HG02588 (cell line): ENCODE data around the gene SLC34A3.
A peak's percentile ranks its signal among the peaks of the same experiment; 100 is the strongest.
"Not testable (repeated sequence)": the region's sequence is repeated elsewhere in the genome, so short reads cannot be mapped to it uniquely, and the experiment has no call there.

ENCODE experiments used
- ATAC-seq: cut with Tn5 transposase; IDR thresholded peaks from one replicate; pipeline ENCODE4 v1.9.1; 2021; ENCODE audit warnings: mild to moderate bottlenecking, moderate library complexity; ENCODE audit not compliant: unreplicated experiment

Gene SLC34A3

DNA sequence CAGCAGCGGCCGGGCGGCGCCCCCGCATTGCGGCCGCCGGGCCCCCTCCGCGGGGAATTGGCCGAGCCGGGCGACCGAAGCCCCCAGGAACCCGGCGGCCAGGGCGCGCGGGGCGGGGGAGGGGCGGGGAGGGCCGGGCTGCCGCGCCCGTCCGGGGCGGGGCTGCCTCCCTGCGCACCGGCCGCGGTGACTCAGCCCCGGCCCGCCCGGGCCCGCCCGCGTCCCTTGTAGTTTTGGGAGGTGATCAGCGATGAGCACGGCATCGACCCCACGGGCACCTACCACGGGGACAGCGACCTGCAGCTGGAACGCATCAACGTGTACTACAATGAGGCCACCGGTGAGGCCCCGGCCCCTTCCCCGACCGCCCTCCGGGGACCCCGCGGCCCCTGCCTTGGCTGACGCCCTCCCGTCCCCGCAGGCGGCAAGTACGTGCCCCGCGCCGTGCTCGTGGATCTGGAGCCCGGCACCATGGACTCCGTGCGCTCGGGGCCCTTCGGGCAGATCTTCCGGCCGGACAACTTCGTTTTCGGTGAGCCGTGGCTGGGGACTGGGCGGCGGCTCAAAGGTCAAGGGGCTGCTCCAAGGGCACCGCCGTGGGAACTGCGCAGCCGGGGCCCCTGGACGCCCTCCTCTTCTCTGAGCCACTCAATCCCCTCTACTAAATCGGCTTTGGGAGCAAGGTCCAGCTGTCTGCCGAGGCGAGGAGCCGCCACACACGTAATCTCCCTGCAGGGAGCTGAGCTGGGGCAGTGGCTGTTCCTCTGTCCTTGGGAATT is 11.0 kb downstream of the SLC34A3 start:
- ATAC-seq: no peak

DNA sequence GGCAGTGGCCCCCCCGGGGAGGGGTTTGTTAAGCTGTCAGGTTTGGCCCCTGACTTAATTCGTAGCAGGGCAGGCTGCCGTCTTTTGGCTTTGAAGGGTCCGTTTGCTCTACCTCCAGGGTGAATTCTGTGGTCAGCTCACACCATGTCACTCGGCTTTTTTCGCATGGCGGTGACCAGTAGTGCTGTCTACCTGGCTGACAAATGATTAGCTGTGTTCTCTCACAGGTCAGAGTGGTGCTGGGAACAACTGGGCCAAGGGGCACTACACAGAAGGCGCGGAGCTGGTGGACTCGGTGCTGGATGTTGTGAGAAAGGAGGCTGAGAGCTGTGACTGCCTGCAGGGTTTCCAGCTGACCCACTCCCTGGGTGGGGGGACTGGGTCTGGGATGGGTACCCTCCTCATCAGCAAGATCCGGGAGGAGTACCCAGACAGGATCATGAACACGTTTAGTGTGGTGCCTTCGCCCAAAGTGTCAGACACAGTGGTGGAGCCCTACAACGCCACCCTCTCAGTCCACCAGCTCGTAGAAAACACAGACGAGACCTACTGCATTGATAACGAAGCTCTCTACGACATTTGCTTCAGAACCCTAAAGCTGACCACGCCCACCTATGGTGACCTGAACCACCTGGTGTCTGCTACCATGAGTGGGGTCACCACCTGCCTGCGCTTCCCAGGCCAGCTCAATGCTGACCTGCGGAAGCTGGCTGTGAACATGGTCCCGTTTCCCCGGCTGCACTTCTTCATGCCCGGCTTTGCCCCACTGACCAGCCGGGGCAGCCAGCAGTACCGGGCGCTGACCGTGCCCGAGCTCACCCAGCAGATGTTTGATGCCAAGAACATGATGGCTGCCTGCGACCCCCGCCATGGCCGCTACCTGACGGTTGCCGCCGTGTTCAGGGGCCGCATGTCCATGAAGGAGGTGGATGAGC is 11.8 kb downstream of the SLC34A3 start:
- no peak for ATAC-seq

DNA sequence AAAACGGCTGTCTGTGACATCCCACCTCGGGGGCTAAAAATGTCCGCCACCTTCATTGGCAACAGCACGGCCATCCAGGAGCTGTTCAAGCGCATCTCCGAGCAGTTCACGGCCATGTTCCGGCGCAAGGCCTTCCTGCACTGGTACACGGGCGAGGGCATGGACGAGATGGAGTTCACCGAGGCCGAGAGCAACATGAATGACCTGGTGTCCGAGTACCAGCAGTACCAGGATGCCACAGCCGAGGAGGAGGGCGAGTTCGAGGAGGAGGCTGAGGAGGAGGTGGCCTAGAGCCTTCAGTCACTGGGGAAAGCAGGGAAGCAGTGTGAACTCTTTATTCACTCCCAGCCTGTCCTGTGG is 12.5 kb downstream of the SLC34A3 start:
- ATAC-seq: not testable (repeated sequence)

DNA sequence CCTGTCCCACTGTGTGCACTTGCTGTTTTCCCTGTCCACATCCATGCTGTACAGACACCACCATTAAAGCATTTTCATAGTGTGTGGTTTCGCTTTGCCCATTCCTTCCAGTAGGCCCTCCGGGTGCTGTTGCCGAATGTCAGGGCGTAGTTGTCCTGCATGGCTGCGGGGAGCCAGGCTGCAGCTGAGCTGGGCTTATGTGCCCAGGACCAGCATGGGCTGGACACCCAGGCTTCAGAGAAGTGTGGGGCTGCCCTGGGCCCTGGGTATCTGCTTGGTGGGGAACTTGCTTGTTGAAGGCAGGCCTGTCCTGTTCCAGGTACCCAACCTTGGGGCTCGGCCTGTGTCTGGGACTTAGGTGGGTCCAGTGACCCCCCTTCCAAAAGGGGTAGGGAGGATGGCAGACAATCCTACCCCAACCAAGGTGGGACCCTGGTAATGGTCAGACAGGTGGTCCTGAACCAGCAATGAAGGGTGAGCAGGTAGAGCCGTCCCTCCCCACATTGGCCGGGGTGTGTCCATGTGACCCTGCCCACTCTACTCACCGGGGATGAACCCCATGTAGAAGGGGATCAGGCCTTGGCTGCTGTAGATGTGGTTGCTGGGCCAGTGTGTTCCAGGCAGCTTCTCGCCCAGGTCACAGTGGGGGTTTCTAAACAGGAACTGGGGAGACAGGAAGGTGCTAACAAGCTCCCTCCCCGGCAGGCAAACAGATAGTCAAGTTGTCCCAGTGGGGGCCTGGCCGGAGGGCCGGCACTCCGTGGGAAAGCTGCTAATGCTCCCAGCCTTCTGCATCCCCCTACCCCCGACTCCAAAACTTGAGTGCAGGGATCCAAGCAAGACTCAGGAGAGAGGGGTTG is 13.2 kb downstream of the SLC34A3 start:
- no peak for ATAC-seq

DNA sequence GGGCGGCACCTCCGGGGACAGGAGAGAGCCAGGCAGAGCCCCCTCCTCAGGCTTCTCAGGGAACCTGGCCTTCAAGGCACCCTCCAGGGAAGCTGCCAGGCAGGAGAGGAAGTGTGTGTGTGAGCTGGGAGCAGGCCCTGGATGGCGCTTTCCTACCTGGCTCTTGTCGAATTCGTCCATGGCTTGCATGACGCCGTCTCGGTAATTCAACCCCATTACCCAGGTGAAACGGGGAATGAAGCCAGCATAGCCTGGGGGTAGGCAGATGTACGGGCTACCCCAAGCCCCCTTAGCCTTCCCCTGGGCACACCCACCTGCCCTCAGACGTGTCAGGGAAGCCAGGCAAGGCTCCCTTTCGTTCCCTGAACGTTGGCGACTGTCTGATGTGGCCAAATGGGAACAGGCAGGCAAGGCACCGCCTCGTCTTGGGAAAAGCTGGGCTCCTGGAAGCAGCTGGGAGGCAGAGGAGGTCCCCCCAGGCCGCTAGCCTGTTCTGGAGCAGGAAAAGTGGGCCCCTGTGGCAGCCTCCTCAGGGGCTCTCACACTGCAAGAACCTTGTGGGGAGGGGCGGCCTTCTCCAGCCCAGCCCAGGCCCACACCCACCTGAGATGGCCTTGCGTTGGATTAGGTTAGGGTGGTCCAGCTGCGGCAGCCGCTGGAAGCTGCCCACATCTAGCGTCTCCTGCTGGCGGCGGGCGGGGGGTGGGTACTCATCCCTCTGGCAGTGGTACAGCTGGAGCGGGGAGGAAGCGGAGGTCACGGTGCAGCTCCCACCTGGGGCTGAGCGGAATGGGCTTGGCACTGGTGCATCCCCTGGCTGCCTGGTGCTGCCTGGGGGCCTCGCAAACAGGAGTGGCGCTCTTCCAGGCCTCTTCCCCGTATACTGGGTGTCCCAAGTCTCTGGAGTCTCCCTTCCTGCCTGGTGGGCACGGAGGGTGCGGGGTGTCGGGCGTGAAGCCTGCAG is 14.1 kb downstream of the SLC34A3 start:
- no peak for ATAC-seq

DNA sequence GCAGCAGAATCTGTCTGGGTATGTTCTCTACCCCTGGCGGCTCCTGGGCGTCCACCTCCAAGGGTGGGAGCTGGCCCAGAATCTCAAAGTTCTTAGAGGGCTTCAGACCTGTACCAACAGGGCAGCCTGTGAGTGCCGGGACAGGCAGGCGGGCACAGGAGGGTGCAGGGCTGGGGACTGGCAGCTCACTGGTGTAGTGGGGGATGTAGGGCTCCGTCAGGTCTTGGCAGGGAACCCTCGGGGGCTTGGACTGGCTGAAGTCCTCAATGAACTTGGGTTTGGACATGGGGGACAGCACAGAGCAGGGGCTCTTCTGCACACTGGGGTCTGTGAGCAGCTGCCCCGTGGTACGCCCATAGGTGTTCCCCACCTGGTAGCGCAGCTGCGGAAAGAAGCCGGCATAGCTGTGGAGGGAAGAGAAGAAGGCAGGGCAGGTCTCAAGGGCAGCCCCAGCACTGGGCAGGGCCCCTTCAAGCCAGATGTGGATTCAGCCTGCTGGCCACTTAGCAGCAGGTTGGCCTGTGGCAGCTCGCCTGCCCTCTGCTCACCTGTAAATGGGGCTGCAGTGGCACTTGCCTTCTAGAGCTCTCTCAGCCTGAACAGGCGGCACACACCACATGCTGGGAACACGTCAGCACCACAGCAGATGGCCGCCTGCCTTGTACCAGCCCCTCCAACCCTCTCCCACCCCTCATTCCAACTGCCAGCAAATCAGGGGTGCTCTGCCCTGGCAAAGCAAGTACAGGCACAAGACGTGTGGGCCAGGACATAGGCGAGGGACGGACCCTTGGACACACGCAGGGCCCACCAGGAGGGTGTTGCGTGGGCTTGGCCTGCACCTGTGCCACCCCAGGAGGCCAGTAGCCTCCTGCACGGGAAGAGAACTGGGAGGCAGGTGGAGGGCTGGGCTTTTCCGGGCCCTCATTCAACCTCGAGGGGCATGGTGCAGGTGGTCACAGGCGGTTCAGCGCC is 15.0 kb downstream of the SLC34A3 start:
- no peak for ATAC-seq

DNA sequence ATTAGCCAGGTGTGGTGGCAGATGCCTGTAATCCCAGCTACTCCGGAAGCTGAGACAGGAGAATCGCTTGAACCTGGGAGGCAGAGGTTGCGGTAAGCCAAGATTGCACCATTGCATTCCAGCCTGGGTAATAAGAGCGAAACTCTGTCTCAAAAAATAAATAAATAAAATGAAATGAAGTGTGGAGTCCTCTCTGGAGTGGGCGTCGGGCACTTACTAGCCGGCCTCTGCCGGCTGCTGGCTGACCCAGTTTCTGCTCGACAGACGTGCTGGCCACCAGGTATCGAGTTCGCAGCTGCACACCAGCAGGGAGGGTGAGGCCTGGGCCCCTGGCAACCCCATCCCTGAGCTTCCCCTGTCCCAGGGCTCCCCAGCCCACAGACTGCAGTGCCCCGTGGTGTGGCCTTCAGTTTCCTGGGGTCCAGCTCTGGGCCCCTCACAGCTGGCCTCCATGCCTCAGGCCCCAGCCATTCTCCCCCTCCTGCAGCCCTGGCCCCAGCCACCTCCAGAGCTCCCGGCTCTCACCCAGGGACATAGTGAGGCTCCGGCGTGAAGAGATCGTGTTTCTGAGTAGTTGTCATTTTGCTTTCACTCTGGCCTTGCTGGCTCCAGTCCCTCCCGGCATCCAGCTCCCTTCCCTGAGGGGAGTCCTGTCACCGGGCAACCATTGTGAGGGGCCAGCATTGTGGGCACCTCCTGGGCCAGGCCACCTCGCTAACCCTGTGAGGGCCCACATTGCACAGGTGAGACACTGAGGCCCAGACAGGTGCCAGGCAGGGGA is 16.6 kb downstream of the SLC34A3 start:
- no peak for ATAC-seq

DNA sequence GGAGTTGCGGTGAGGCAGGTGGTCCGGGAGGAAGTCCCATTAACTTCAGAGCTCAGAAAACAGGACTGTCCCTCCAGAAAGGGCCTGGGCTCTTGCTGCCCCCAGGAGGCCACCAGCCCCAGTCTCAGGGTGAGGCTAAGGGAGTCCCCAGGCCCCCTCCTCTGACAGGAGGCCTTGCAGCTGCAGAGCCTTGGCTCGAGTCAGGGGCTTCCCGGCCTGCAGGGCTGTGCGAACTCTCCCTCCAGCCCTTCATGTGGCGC is 17.1 kb downstream of the SLC34A3 start:
- no peak for ATAC-seq

DNA sequence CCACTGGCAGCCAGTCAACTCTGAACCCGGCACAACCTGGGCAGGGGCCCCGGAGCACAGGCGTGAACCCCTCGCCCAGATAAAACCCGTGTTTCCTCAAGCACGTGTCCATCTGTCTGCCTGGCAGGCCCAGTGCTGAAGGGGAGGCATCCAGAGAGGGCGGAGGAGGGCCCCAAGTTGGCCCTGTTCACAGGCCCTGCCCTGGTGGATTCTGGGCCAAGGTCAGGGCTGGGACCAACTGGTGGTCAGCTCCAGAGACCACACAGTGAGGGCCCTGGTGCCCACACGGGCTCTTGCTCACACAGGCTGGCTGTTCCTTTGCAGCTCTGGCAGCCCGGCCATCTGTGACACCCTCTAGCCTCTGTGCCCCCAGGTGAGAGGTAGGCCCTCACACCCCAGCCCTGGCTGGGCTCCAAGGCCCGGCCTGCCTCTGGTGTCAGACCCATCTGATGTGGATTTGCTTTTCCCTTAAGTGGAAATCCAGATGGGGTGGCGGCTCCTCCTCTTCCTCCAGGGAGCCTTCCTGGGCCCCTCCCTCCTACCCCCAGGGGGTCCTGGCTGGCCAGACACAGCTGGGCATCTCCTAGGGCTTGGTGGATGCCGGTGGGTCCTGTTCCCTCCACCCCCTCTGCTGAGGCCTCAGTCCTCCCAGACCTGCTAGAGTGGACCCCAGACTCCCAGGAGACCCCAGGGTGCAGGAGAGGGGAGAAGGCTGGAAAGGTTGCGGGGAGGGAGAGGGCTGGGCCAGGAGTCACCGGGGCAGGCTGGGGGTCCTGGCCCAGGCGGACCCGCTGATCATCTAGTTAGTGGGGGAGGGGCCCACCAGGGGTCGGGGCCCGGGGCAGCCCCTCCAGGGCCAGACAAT is 19.9 kb downstream of the SLC34A3 start:
- no peak for ATAC-seq

DNA sequence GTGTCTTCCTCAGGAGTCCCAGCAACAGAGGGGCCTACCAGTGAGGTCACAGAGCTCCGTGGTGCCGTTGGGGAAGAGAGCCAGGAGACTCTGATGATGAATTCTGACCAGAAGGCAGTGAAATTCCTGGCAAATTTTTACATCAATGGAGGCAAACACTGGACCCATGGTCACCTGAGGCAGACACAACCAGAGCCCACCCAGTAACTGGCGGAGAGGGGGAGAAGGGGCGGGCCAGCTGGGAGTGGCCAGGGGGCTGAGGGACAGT is 20.4 kb downstream of the SLC34A3 start, which contains the start of gene STPG3:
STPG3 (plus strand) TSS at position 93 of the 268 bp plus-strand sequence; CDS start at position 94, 1 bp downstream.
- ATAC-seq: no peak

DNA sequence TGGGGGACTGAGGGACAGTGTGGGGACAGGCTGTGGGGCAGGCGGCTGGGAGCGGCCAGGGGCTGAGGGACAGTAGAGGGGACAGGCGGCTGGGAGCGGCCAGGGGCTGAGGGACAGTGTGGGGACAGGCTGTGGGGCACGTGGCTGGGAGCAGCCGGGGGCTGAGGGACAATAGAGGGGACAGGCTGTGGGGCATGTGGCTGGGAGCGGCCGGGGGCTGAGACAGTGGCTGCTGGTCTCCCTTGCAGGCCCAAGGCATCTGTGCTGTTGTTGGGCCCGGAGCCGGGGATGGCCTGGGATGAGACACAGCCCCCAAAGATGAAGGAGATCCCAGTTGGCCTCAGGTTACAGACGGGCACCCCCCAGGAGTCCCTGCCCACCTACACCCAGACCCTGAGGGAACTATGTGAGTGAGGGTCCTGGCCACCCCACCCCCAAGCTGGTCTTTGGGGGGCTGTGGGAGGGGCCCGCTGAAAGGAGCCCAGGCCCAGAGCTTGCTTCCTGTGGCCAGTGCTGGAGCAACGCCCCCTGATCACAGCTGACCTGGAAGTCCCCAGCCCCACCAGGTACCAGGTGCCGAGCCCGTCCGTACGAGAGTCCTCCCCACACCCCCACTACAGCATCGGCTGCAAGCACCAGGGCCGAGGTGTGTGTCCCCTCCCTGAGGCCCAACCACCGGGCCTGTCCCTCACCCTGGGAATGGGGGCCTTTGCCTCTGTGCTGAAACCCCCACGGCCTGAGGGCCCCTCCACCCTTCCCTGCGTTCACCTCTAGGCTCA is 21.0 kb downstream of the SLC34A3 start:
- no peak for ATAC-seq

DNA sequence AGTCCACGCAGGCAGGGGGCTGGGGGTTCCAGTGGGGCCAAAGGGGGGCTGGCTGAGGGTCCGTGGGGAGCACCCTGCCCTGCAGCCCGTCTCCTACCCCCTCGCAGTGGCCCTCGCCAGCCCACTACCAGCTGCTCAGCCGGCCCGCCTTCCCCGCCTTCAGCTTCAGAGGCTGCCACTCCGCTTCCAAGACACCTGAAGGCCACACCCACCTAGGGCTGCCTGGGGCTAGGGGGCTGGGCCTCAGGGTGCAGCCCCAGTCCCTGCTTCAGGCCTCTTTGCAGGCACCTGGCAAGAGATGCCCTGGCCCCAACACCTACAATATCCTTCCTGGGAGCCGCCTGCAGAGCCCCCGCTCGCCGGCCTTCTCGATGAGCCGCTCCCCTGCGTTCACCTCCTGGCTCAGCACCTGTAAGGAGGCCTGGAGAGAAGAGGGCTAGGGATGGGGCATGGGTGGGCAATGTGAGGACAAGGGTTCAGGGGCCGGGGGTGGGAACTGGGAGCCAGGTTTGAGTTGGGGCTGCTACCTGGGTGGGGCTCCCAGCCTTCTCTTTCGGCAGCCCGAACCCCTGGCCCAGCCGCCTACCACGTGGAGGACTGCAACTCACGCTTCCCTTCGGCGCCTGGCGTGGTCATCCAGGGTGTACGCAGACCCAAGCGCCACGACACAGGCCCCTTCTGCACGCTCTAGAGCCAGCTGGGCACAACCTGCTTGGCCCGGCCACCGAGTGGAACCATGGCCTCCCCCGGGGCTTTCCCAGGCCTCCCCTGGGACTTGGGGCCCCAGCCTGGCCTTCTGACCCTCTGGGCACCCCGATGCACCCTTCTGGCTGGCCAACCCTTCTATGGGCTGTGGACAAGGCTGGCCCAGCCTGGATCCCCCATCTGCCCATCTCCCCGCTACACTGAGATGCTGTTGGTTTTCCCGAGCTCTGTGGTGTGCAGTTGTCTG is 22.1 kb downstream of the SLC34A3 start:
- ATAC-seq: no peak

DNA sequence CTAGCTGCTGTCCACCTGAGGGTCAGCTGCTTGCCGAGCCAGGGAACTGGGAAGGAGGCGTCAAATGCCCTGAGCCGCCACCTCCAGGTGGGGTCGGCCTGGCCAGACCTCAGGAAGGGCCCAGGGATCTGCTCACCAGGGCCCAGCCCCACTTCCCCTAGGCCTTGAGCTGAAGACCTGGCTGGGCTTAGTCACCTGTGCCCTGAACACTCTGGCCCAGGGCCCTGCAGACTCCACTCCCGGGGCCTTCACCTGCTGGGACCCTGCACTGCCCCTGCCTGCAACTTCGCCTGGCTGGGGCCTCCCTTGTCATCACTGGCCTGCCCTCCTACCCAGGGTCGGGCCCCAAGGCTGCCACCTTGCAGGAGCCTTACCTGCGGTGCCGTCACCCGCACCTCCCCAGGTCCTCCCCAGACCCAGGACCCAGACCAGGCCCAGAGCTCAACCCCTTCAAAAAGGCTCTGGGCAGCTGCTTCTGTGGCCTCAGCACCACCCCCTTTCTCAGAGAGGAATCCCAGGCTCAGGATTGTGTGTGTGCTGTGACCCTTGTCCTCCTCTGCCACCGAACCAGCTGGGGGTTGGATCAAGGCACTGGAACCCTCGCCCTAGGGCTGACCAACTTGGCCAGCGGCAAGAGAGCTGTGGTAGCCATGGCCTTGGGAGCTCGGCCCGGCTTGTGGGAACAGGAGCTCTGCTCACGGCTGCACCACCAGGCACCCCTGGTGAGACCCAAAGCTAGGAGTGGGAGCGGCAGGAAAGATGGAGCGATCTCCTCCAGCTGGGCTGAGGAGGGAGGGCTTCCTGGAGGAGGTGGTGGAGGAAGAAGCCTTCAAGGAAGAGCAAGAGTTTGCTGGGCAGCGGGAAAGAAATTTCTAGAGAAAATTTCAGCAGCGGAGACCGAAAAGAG is 23.3 kb downstream of the SLC34A3 start:
- no peak for ATAC-seq

DNA sequence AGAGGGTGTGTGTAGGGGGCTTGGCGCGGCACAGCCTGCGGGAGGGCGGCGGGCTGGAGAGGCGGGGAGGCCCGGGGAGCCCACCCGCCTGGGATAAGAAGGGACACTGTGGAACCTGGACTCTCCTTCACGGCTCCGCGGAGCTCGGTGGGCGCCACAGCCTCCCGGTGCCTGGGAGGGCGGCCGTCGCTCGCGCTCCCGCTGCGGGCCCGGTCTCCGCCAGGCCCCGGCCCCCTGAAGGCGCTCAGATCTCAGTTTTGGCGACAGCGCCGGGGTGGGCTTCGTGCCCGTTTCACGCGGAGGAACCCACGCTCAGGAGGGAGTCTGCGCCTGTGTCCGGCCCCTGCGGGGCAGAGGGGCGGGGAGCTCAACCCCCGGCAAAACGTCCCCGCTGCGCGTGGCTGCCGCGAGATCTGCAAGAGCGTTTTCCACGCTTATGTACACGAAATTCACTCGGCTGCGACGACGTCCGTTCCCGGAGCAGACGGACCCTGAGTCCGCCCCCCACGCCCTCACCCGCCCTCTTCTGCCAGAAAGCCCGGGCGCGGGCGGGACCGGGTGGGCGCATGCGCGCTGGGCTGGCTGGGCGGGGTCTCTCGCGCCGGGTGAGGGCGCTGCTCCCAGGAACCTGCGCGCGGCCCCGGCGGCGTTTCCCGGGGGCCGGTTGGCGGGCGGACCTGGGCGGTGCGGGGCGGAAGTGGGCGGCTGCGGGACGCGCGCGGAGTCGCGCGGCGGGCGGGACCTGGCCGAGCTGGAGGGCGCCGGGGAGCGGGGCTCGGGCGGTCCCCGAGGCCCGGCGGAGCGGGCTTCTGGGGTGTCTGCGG is 24.1 kb downstream of the SLC34A3 start, which contains the start of gene NELFB:
NELFB (plus strand) TSS at position 704 of the 824 bp plus-strand sequence.
- peak; percentile 79 for ATAC-seq
